NCI-H748 (cell line): ENCODE results near the gene OR1D5.
"Not testable (repeated sequence)": the region's sequence is repeated elsewhere in the genome, so short reads cannot be mapped to it uniquely, and the experiment has no call there.

ENCODE experiments used
- DNase-seq: peaks from one replicate; lab custom pipeline; 2025; ENCODE audit not compliant: unreplicated experiment; lab: John Stamatoyannopoulos, UW

OR1D5 gene

GRCh38 chr17:3032258-3033247 is 30.9 kb downstream of the OR1D5 start:
- DNase-seq: no peak

DNA sequence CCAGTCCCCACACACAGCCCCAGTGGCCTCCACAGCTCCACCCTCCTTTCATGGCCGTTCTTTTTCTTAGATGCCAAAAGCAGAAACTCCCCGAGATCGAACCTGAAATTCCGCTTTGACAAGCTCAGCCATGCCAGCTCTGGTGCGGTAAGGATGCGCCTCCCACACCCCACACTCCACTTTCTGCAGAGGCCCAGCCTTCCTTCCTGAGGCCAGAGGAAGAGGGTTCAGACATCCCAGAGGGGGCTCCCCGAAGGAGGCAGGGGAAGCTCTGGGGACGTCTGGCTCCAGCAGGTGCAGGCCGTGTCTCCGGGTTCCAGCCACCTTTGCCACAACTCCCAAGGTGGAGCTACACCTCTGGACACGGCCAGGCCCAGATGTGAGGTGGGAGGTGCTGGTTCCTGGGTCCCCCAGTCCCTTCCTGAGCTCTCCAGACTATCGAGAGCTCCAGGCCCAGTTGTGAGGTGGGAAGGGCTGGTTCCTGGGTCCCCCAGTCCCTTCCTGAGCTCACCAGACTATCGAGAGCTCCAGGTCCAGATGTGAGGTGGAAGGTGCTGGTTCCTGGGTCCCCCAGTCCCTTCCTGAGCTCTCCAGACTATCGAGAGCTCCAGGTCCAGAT is 32.4 kb downstream of the OR1D5 start:
- not testable (repeated sequence) for DNase-seq

DNA sequence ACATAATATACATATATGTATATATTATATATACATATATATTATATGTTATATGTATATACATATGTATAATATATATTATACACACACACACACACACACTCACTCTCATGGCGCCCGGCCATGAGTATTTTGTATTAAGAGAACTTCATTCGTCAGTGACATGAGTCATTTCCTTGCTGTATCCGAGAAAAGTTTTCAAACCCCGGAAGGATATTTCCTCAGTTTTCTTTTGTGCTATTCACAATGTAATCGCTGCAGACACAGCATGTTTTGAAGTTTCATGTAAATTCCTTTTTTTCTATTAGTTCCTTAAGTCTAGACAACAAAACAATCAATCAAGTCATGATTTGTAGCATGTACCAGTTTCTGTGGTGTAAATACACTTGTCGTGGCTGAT is 33.3 kb downstream of the OR1D5 start:
- DNase-seq: no peak

- no peak for DNase-seq
Observed at GRCh38 chr17:3029213-3029913, 34.0 kb downstream of the OR1D5 start.

DNA sequence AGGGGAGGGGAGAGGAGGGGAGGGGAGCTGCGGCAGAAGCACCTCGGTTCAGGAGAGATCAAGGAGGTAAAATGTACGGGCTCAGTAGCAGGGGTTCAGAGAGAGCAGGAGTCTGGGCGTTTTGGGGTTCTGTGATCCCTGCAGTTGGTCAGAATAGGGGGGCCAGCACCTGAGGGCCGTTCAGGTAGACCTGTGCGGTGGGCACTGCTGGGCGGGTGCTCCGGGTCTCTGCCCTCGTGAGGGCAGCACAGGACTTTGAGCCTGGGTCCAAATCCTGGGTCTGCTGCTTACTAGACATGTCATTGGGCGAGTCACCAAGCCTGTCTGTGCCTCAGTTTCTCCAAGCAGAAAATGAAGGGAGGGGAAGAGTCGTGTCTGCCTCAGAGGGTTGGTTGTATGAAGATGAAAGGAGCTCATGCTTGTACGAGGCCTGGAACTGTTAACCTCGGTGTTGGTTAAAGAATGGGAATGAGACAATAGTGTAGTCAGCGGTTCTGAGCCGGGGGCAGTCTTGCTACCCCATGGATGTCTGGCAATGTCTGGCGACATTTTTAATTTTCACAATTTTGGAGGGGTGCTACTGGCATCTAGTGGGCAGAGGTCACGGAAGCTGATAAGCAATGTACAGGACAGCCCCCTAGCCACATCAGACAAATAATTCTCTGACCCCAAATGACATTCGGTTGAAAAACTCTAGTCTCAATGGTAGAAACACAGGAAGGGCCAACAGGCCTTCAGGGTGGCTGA is 35.4 kb downstream of the OR1D5 start:
- DNase-seq: no peak

DNA sequence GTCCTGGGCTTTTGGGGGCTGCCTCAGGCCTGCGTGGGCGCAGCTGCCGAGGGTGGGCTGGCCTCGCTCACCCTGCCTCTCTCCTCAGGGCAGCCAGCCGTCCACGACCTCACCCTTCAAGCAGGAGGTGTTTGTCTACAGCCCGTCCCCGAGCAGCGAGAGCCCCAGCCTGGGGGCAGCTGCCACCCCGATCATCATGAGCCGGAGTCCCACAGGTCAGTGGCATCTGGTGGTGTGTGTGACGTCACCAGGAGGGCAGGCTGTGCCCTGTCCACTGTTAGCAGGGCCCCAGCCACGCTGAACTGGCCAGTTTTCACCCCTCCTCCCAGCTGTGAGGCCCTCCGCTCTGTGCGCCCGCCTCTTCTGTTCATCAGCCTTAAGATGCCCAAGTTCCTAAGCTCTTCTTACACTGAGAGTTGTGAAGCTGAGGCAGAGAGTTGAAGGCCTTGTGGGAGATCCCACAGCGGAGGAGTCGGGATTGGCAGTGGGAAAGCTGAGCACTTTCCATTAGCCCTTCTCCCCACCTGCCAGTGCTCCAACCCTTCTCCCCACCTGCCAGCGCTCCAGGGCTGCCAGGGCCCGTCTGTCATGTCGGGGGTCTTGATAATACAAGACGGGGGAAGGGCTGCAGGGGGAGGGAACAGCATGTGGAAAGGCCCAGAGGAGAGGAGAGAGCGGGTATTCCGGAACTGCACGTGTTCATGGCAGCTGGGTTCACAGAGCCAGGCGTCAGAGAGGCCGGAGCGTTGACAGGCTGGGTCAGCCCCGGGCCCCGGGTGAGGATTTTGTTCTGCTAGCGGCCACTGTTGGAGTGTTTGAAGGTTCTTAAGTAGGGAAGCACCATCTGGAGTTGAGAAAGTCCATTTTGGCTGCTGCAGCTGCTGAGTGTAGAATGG is 36.3 kb downstream of the OR1D5 start:
- no peak for DNase-seq

DNA sequence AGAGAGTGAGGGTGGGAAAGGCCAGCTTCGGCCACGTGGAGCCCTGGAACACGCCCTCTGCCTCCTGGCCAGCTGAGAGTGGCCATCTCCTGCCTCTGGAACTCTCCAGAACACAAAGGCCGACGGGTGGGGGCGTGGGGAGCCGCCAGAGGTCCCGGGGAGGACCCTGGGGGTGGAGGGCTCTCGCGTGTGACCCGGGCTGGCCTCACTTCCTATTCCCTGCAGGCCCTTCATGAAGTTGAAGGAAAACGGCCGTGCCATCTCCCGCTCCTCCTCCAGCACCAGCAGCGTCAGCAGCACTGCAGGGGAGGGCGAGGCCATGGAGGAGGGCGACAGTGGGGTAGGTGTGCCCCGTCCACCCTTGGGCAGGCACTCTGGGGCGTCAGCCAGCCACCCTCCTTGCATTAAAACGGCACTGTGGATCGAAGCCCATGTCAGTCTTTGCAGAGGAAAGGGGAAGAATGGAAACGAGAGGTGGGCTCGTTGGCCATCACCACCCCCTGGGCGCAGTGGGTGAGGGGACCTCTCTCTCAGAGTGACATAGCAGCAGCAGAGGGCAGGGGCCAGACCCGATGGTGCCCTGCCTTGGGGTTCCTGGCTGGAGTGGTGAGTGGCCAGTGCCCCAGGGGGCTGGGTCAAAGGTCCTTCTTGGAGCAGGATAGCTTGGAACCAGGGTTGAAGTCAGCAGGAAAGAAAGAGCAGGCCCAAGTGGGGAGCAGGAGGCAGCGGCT is 37.1 kb downstream of the OR1D5 start:
- no peak for DNase-seq

- DNase-seq: no peak
Observed at GRCh38 chr17:3025421-3026124, 37.8 kb downstream of the OR1D5 start.

DNA sequence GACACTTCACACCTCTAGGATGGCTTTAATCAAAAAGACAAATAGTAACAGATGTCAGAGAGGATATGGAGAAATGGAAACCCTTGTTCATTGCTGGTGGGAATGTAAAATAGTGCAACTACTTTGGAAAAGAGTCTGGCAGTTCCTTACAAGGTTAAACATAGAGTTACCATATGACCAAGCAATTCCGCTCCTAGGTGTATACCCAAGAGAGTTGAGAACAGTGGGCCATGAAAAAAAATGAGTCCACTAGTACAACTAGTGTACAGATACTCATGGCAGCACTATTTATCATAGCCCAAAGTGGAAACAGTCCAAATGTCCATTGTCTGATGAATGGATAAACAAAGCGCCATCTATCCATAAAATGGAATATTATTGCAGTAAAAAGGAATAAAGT is 39.1 kb downstream of the OR1D5 start:
- no peak for DNase-seq

- no peak for DNase-seq
Observed at GRCh38 chr17:3022197-3022596, 41.2 kb downstream of the OR1D5 start.

DNA sequence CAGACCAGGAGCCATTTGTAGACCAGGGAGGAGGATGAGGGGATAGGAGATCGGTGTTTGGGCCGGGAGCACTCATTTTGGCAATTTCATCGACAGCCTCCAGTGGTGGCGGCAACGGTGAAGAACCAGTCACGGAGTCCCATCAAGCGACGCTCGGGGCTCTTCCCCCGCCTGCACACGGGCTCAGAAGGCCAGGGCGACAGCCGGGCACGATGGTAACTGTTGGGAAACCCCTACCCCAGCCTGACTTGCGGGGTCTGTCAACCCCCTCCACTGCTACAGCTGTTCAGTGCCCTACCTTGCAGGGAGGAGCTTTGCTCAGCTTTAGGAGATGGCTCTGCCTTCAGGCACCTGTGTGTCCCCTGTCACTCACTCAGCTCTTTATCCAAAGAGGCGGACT is 43.0 kb downstream of the OR1D5 start:
- DNase-seq: no peak

DNA sequence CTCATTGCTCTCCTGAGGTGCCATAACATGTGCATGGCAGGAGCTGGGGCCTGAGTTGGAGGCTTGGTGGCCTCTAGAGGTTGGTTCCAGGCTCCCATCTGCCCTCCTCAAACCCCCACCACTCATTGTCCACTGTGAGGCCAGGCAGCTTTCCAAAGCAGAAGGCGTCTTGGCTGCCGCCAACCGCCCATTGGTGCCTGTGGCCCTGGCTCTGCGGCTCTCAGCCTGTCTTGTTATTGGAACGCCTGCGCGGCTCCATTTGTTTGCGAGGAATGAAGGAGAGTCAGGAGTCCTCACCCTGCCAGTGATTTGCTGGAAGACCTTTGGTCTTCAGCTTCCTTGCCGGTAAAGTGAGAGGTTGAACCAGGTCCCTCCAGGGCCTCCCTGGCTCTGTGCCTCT is 43.6 kb downstream of the OR1D5 start:
- no peak for DNase-seq

- DNase-seq: no peak
Observed at GRCh38 chr17:3017936-3018335, 45.5 kb downstream of the OR1D5 start.

GRCh38 chr17:3015890-3016289 is 47.5 kb downstream of the OR1D5 start:
- DNase-seq: no peak

DNA sequence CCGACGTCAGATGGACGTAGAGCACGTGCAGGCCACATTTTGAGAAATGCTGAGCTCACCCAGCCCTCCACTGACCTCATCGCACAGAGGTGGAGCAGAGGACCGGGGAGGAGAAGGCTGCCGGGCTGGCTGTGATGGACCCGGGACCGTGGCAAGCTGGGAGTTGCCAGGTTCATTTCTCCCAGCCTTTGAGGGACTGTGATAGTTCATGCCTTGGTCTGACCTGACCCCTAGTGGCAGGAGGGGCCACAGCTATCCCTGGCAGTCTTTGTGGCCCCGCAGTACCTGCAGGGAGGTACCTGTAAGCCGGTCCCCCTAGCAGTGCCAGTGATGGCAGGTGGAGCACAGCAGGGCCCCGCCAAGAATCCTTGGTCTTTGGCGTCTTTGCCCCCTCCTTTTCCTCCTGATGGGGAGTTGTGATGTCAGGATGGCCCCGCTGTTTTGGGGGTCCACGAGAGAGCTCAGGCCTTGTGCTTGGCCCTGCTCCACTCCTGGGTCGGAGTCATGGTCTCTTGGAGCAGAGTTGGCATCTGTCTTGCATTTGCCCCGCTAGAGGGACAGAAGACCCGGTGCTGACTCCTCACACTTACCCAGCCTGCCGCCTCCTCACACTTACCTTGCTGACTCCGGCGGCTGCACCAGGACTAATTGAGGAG is 50.4 kb downstream of the OR1D5 start:
- DNase-seq: peak; percentile 77
